Stimulated activated CD4-positive, alpha-beta T cell treated with anti-CD3 and anti-CD28 coated beads, Interleukin-12 subunit alpha, Interleukin-12 subunit beta, amount 100 ng/mL, for 48 hours (primary cell): ENCODE data around the gene SNRNP200.
"Not testable (repeated sequence)": the region's sequence is repeated elsewhere in the genome, so short reads cannot be mapped to it uniquely, and the experiment has no call there.

ENCODE experiments used
- DNase-seq, 3 donors: peaks; one replicate each; pipeline ENCODE4 v3.0.0-alpha.2; 2020; ENCODE audit warnings: low read depth in 2 of 3, low spot score in 1 of 3

The SNRNP200 gene

GRCh38 chr2:96325041-96325883, 19.9 kb upstream of the SNRNP200 start, which contains the start of gene ITPRIPL1:
Gene ITPRIPL1 (plus strand): TSS chr2:96325317. CDS start chr2:96325840, 523 bp downstream.
- peak in 1 of 3 donors; percentile 13 for DNase-seq

GRCh38 chr2:96324721-96325040, 19.3 kb upstream of the SNRNP200 start:
- DNase-seq: peak in 2 of 3 donors; percentile 31 to 46

- DNase-seq: no peak
Observed at GRCh38 chr2:96323849-96324248, 18.5 kb upstream of the SNRNP200 start.

- DNase-seq: peak in 1 of 3 donors; percentile 20
Observed at GRCh38 chr2:96320728-96321622, 15.6 kb upstream of the SNRNP200 start.

- no peak for DNase-seq
Observed at GRCh38 chr2:96320326-96320725, 15.0 kb upstream of the SNRNP200 start.

- no peak for DNase-seq
Observed at GRCh38 chr2:96319396-96319795, 14.1 kb upstream of the SNRNP200 start.

GRCh38 chr2:96318723-96319122, 13.4 kb upstream of the SNRNP200 start:
- DNase-seq: no peak

- no peak for DNase-seq
Observed at GRCh38 chr2:96317584-96317997, 12.2 kb upstream of the SNRNP200 start.

GRCh38 chr2:96316999-96317398, 11.7 kb upstream of the SNRNP200 start:
- no peak for DNase-seq

- no peak for DNase-seq
Observed at GRCh38 chr2:96315400-96316071, 10.2 kb upstream of the SNRNP200 start.

- no peak for DNase-seq
Observed at GRCh38 chr2:96315005-96315399, 9.7 kb upstream of the SNRNP200 start.

- no peak for DNase-seq
Observed at GRCh38 chr2:96308248-96308647, 2.9 kb upstream of the SNRNP200 start.

GRCh38 chr2:96306370-96306769, 1.0 kb upstream of the SNRNP200 start:
- no peak for DNase-seq

GRCh38 chr2:96305979-96306308, 598 bp upstream of the SNRNP200 start:
- no peak for DNase-seq

GRCh38 chr2:96304606-96305005, 740 bp downstream of the SNRNP200 start:
- no peak for DNase-seq

- DNase-seq: no peak
Observed at GRCh38 chr2:96301865-96302264, 3.5 kb downstream of the SNRNP200 start.

- no peak for DNase-seq
Observed at GRCh38 chr2:96296925-96297324, 8.4 kb downstream of the SNRNP200 start.

GRCh38 chr2:96294271-96294670, 11.1 kb downstream of the SNRNP200 start:
- not testable (repeated sequence) for DNase-seq

- DNase-seq: no peak
Observed at GRCh38 chr2:96291751-96292150, 13.6 kb downstream of the SNRNP200 start.

- no peak for DNase-seq
Observed at GRCh38 chr2:96287273-96287856, 18.0 kb downstream of the SNRNP200 start.

GRCh38 chr2:96276787-96277499, 28.4 kb downstream of the SNRNP200 start:
- DNase-seq: no peak
